AG10803 (cell line): ENCODE results near the gene SNCAIP.

Experiments
- DNase-seq: peaks from one replicate; pipeline ENCODE4 v3.0.0; 2010; ENCODE audit warnings: low read depth
- H3K4me3 ChIP-seq: 2 replicates; pipeline ENCODE4 v1.5.1; 2011; ENCODE audit warnings: mild to moderate bottlenecking, low read length, control low read depth
- TF ChIP-seq, protein P1 (sequence below): conservative IDR thresholded peaks from 2 replicates; pipeline ENCODE4 v1.5.1; 2011; ENCODE audit warnings: mild to moderate bottlenecking, low read length, control low read depth, inconsistent platforms

Gene SNCAIP

DNA sequence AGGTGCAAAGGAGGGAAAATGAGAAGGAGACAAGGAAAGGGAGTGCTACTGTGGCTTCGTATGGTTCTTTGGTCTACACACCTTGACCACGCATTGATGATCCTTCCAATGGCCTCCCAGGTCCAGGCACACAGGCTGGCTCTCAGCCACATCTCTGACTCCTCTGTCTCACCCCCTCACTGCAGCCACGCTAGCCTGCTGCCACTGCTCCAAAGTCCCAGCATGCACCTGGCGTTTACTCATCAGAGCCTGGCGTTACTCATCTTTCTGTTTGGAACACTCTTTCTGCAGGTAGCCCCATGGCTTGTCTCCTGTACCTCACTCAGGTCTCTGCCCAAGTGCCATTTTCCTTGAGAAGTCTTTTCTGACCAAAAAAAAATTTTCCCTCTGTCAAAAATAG, 195.5 kb downstream of the SNCAIP start:
- TF ChIP-seq, protein P1, sequence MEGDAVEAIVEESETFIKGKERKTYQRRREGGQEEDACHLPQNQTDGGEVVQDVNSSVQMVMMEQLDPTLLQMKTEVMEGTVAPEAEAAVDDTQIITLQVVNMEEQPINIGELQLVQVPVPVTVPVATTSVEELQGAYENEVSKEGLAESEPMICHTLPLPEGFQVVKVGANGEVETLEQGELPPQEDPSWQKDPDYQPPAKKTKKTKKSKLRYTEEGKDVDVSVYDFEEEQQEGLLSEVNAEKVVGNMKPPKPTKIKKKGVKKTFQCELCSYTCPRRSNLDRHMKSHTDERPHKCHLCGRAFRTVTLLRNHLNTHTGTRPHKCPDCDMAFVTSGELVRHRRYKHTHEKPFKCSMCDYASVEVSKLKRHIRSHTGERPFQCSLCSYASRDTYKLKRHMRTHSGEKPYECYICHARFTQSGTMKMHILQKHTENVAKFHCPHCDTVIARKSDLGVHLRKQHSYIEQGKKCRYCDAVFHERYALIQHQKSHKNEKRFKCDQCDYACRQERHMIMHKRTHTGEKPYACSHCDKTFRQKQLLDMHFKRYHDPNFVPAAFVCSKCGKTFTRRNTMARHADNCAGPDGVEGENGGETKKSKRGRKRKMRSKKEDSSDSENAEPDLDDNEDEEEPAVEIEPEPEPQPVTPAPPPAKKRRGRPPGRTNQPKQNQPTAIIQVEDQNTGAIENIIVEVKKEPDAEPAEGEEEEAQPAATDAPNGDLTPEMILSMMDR: no peak
- no peak overlapping the region for H3K4me3 ChIP-seq
- DNase-seq: no peak

GRCh38 chr5:122508623-122509022, 196.6 kb downstream of the SNCAIP start:
- DNase-seq: no peak

More at GRCh38 chr5:122508623-122509022, 196.6 kb downstream of the SNCAIP start:
- TF ChIP-seq, protein P1: no peak
- no peak overlapping the region for H3K4me3 ChIP-seq
